Fibroblast of skin of right biceps (primary cell): ENCODE data around the gene ADM2.
A peak's percentile ranks its signal among the peaks of the same experiment; 100 is the strongest.

Experiments used
- DNase-seq: peaks from one replicate; pipeline ENCODE4 v3.0.0-alpha.2; 2013

The ADM2 gene

DNA sequence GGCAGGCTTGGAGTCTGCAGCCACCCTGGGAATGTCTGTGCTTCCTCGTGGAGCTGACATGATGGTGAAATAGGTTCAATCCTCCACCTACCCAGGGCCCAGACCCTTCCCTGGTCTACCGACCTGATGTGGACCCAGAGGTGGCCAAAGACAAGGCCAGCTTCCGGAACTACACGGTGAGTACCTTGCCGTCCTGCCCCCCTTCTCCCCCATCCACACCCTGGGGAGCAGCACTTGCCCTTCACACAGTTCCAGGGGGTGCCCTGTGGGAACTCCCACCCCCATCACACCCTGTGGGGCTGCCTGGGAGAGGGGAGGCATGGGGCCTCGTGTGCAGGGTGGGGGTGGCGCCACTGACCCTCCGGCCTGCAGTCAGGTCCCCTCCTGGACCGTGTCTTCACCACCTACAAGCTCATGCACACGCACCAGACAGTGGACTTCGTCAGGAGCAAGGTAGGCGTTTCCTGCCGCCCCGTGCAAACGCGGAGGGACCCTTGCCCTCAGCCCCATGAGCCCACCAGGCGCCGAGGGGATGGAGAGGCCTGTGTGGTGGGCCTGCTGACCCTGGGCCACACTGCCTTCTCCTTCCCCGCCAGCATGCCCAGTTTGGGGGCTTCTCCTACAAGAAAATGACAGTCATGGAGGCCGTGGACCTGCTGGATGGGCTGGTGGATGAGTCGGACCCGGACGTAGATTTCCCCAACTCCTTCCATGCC is 6.1 kb downstream of the ADM2 start:
- no peak for DNase-seq

DNA sequence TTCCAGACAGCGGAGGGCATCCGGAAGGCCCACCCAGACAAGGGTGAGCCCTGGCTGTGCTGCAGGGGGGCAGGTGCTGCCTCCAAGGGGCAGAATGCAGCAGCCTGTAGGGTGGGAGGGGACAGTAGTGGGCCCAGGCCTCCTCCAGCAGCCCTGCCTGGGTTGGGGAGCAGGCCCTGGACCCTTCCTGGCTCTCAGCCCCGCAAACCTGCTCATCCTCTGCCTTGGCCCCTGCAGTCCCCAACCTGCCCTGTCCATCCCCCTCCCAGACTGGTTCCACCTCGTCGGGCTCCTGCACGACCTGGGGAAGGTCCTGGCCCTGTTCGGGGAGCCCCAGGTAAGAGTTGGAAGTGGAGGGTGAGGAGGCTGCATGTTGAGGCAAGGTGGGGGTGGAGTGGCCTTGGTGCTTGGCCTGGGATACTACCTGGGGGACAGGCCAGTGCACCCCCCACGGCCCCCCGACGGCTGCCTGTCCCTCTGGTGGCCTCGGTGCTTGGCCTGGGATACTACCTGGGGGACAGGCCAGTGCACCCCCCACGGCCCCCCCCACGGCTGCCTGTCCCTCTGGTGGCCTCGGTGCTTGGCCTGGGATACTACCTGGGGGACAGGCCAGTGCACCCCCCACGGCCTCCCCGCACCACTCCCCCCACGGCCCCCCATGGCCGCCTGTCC is 6.8 kb downstream of the ADM2 start:
- DNase-seq = no peak

DNA sequence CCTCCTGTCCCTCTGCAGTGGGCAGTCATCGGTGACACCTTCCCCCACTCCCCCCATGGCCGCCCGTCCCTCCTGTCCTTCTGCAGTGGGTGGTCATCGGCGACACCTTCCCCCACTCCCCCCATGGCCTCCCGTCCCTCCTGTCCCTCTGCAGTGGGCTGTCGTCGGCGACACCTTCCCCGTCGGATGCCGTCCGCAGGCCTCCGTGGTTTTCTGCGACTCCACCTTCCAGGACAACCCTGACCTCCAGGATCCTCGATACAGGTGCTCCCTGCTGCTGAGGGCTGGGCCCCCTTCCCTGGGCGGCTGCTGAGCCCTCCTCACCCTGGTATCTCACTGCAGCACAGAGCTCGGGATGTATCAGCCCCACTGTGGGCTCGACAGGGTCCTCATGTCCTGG is 7.5 kb downstream of the ADM2 start:
- DNase-seq = no peak

- DNase-seq = no peak
Observed at GRCh38 chr22:50489363-50490243, 8.3 kb downstream of the ADM2 start.

GRCh38 chr22:50490531-50491308 is 9.4 kb downstream of the ADM2 start:
- no peak for DNase-seq

GRCh38 chr22:50497093-50497492 is 15.8 kb downstream of the ADM2 start:
- no peak for DNase-seq

DNA sequence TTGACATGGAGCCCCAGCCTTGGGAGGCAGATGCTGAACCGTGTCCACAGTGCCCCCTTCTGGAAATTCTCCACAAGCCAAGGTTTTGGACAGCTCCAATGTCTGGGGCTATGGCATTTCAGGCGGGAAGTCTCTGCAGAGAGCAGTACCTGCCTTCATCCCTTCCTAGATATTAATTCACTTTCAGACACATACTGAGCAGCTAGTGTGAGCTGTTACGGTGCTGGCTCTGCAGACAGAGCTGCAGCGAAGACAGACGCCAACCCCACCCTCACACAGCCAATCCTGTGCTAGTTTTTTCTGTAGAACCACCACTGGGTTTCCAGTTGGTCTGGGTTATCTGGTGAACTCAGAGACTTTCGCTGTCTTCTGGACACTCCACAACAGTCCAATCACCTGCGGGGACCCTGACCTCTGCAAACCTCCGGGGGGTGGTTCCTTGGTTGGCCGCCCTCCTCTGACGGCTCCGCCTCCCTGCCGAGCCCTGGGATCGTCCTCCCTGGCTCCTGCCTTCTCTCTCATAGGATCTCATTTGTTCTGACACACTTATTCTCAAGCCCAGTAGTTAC is 17.1 kb downstream of the ADM2 start:
- peak; percentile 55 for DNase-seq

DNA sequence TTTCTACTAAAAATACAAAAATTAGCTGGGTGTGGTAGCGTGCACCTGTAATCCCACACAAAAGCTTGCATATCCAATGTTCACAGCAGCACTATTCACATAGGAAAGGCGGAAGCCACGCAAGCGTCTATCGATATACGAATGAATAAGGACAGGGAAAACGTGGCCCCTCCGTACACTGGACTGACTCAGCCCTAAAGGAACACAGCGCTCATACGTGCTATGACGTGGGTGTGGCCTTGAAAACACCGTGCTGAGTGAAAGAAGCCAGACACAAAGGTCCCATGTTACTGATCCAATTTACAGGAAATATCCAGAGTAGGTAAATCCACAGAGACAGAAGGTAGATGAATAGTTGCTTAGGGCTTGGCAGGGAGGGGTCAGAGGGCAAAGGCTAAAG is 19.1 kb downstream of the ADM2 start:
- DNase-seq = no peak

GRCh38 chr22:50502096-50502495 is 20.8 kb downstream of the ADM2 start:
- DNase-seq = no peak

GRCh38 chr22:50502628-50503474 is 21.5 kb downstream of the ADM2 start:
- no peak for DNase-seq

GRCh38 chr22:50503475-50504145 is 22.3 kb downstream of the ADM2 start:
- no peak for DNase-seq

GRCh38 chr22:50504369-50505211 is 23.2 kb downstream of the ADM2 start:
- DNase-seq = no peak

GRCh38 chr22:50505276-50505775 is 24.0 kb downstream of the ADM2 start:
- no peak for DNase-seq

GRCh38 chr22:50505776-50506610 is 24.6 kb downstream of the ADM2 start:
- no peak for DNase-seq

DNA sequence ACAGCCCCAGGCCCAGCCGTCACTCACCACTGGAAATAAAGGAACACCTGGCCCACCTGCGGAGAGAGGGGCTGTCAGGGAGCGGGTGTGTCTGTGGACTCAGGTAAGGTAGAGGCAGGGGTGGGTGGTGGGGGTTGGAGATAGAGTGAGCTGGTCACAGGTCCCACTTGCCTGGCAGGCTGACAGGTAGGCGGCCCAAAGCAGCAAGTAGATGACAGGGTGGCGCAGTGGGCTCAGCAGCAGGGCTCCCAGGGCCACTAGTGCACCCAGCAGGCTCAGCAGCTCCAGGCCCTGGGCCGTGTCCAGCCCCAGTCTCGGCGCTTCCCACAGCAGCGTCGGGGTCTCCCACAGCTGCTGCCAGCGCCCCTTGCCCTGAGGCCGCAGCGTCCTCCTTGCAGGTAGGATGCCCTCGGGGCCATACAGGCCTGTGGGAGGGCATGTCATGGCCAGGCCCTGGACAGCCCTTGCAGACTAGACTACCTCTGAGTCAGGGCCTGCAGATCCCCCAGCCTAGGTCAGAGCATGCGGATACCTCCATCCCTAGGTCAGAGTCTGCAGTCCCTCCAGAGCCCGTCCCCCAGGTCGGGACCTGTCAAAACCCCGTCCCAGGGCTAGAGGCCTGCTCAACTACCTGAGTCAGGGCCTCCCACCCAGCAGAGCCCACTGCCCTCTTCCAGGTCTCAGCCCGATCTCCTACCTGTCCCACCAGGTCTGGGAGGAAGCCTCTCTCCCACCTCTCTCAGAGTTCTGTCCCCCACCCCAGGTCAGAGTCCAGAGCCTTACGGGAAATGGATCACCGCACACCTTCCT is 25.5 kb downstream of the ADM2 start:
- DNase-seq = no peak

DNA sequence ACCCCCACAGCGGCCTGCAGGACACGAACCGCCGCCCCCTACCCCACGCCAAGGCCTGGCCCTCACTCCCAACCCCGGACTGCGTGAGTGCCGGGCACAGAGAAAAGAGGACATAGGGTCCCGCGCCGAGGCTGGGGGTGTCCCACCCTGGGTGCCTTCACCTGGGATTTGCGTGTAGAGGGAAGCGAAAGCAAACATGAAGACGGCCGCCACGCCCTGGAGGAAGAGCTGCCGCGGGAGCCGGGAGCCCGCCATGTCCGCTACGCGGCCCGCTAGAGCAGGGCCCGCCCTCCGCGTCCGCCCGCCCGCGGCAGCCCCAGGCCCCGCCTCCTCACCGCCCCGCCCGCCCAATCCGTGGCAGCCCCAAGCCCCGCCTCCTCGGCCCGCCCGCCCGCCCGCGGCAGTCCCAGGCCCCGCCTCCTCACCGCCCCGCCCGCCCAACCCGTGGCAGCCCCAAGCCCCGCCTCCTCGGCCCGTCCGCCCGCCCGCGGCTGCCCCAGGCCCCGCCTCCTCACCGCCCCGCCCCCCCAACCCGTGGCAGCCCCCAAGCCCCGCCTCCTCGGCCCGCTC is 26.2 kb downstream of the ADM2 start, which contains the start of gene LMF2:
Gene LMF2 (minus strand): TSS at position 282 of the 570 bp plus-strand sequence. CDS start 27 bp downstream, at position 255.
- DNase-seq = no peak
